ENCODE data around the gene SUB1.

DNA sequence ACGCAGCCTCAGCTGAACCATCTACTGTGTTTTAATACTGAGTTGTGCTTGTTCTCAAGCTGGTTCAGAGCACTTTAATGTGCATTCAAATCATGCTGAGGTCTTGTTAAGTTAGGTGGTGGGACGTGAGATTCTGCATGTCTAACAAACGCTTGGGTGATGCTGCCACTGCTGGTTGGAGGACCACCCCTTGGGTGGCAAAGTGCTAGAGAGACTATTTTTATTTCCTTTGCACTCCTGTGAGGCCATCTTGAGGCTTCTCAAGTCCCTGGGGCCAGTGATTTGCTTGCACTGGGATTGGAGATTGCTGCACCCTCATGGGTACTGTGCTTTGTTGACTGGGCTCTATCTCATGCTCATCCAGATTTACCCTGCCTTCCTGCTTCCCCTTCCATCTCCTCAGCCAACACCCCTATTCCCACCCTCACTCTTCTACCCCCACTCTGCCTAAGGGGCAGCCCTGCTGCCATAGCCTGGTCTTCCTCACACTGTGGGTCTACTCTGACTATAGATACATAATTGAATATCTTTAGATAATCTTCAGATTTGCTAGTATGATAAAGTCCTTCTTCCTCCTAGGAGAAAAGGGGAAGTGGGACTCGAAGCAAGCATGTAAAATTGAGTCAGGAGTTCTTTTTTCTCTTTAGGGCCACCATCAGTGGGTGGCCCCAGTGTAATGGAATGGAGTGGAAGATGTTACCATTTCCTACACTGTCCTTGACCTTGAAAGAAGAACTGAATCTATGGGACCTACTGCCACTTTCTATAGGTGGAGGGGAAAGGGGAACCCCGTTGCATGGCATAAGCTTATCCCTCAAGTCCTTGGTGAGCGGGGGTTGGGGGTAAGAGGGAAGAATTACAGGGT, 45.1 kb upstream of the SUB1 start:
- no peak for TF ChIP-seq POLR2AphosphoS5 (IDR thresholded peaks at IDR 0.05; ENCODE audit: low read depth, low read length)
- TF ChIP-seq, protein P1, sequence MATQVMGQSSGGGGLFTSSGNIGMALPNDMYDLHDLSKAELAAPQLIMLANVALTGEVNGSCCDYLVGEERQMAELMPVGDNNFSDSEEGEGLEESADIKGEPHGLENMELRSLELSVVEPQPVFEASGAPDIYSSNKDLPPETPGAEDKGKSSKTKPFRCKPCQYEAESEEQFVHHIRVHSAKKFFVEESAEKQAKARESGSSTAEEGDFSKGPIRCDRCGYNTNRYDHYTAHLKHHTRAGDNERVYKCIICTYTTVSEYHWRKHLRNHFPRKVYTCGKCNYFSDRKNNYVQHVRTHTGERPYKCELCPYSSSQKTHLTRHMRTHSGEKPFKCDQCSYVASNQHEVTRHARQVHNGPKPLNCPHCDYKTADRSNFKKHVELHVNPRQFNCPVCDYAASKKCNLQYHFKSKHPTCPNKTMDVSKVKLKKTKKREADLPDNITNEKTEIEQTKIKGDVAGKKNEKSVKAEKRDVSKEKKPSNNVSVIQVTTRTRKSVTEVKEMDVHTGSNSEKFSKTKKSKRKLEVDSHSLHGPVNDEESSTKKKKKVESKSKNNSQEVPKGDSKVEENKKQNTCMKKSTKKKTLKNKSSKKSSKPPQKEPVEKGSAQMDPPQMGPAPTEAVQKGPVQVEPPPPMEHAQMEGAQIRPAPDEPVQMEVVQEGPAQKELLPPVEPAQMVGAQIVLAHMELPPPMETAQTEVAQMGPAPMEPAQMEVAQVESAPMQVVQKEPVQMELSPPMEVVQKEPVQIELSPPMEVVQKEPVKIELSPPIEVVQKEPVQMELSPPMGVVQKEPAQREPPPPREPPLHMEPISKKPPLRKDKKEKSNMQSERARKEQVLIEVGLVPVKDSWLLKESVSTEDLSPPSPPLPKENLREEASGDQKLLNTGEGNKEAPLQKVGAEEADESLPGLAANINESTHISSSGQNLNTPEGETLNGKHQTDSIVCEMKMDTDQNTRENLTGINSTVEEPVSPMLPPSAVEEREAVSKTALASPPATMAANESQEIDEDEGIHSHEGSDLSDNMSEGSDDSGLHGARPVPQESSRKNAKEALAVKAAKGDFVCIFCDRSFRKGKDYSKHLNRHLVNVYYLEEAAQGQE (IDR thresholded peaks at IDR 0.05; ENCODE audit: insufficient read depth in 1 of 2, low read depth in 2 of 2, low read length in 2 of 2): no peak
- TF ChIP-seq SIN3A (IDR thresholded peaks at IDR 0.05; ENCODE audit: borderline replicate concordance, insufficient read depth, low read length): no peak
